HEK293 (cell line): Measurements from ENCODE around the gene TTC31.

Experiments used
- GFI1B ChIP-seq: fragments of 450-650 bp; formaldehyde crosslinking; IDR thresholded peaks from 2 replicates; pipeline ENCODE4 v1.5.1; 2016; ENCODE audit warnings: missing biosample characterization, missing genetic modification characterization
- SCRT1 ChIP-seq: fragments of 450-650 bp; formaldehyde crosslinking; IDR thresholded peaks from 2 replicates; pipeline ENCODE4 v1.5.1; 2016; ENCODE audit warnings: missing biosample characterization, missing genetic modification characterization, borderline replicate concordance
- WT1 ChIP-seq: fragments of 450-650 bp; formaldehyde crosslinking; IDR thresholded peaks from 2 replicates; pipeline ENCODE4 v1.5.1; 2016; ENCODE audit warnings: missing biosample characterization, missing genetic modification characterization
- ZEB2 ChIP-seq: fragments of 450-650 bp; formaldehyde crosslinking; IDR thresholded peaks from 2 replicates; pipeline ENCODE4 v1.5.1; 2016; ENCODE audit warnings: missing biosample characterization, missing genetic modification characterization
- ZNF121 ChIP-seq: fragments of 450-650 bp; formaldehyde crosslinking; IDR thresholded peaks from 2 replicates; pipeline ENCODE4 v1.5.1; 2016; ENCODE audit warnings: missing biosample characterization, missing genetic modification characterization
- ZNF155 ChIP-seq: fragments of 450-650 bp; formaldehyde crosslinking; IDR thresholded peaks from 2 replicates; pipeline ENCODE4 v1.5.1; 2016; ENCODE audit warnings: missing biosample characterization, missing genetic modification characterization
- ZNF2 ChIP-seq: fragments of 450-650 bp; formaldehyde crosslinking; IDR thresholded peaks from 2 replicates; pipeline ENCODE4 v1.5.1; 2016; ENCODE audit warnings: missing biosample characterization, missing genetic modification characterization
- ZNF202 ChIP-seq: fragments of 450-650 bp; formaldehyde crosslinking; IDR thresholded peaks from 2 replicates; pipeline ENCODE4 v1.5.1; 2016; ENCODE audit warnings: missing biosample characterization, missing genetic modification characterization, borderline replicate concordance
- ZNF23 ChIP-seq: fragments of 450-650 bp; formaldehyde crosslinking; IDR thresholded peaks from 2 replicates; pipeline ENCODE4 v1.5.1; 2016; ENCODE audit warnings: missing biosample characterization, missing genetic modification characterization, borderline replicate concordance
- ZNF350 ChIP-seq: fragments of 450-650 bp; formaldehyde crosslinking; IDR thresholded peaks from 2 replicates; pipeline ENCODE4 v1.5.0; 2017; ENCODE audit warnings: missing biosample characterization, mild to moderate bottlenecking, missing genetic modification characterization
- ZNF366 ChIP-seq: fragments of 450-650 bp; formaldehyde crosslinking; conservative IDR thresholded peaks from 2 replicates; pipeline ENCODE4 v1.5.1; 2016; ENCODE audit warnings: missing biosample characterization, missing genetic modification characterization
- ZNF423 ChIP-seq: fragments of 450-650 bp; formaldehyde crosslinking; IDR thresholded peaks from 2 replicates; pipeline ENCODE4 v1.5.1; 2016; ENCODE audit warnings: missing biosample characterization, missing genetic modification characterization
- ZNF426 ChIP-seq: fragments of 450-650 bp; formaldehyde crosslinking; IDR thresholded peaks from 2 replicates; pipeline ENCODE4 v1.5.1; 2017; ENCODE audit warnings: missing biosample characterization, missing genetic modification characterization, mild to moderate bottlenecking, inconsistent platforms, moderate library complexity
- ZNF48 ChIP-seq: fragments of 450-650 bp; formaldehyde crosslinking; IDR thresholded peaks from 2 replicates; pipeline ENCODE4 v1.5.1; 2016; ENCODE audit warnings: missing biosample characterization, missing genetic modification characterization
- ZNF510 ChIP-seq: fragments of 450-650 bp; formaldehyde crosslinking; IDR thresholded peaks from 2 replicates; pipeline ENCODE4 v1.5.1; 2018; ENCODE audit warnings: mild to moderate bottlenecking, missing genetic modification characterization, missing biosample characterization; ENCODE audit not compliant: insufficient replicate concordance
- ZNF530 ChIP-seq: fragments of 450-650 bp; formaldehyde crosslinking; IDR thresholded peaks from 2 replicates; pipeline ENCODE4 v1.5.1; 2016; ENCODE audit warnings: low read depth, missing biosample characterization, missing genetic modification characterization
- ZNF561 ChIP-seq: fragments of 450-650 bp; IDR thresholded peaks from 2 replicates; pipeline ENCODE4 v1.5.1; 2018; ENCODE audit warnings: missing biosample characterization, missing genetic modification characterization, borderline replicate concordance
- ZNF571 ChIP-seq: fragments of 450-650 bp; formaldehyde crosslinking; IDR thresholded peaks from 2 replicates; pipeline ENCODE4 v1.5.0; 2017; ENCODE audit warnings: missing biosample characterization, missing genetic modification characterization
- ZNF626 ChIP-seq: fragments of 450-650 bp; sonication (Bioruptor Pico); formaldehyde crosslinking; IDR thresholded peaks from 2 replicates; pipeline ENCODE4 v1.5.1; 2018; ENCODE audit warnings: missing biosample characterization, missing genetic modification characterization, inconsistent platforms
- ZNF654 ChIP-seq: fragments of 450-650 bp; formaldehyde crosslinking; IDR thresholded peaks from 2 replicates; pipeline ENCODE4 v1.5.1; 2016; ENCODE audit warnings: low read depth, missing biosample characterization, missing genetic modification characterization
- ZNF658 ChIP-seq: fragments of 450-650 bp; formaldehyde crosslinking; IDR thresholded peaks from 2 replicates; pipeline ENCODE4; 2016; ENCODE audit warnings: missing biosample characterization, missing genetic modification characterization
- ZNF776 ChIP-seq: fragments of 450-650 bp; formaldehyde crosslinking; IDR thresholded peaks from 2 replicates; pipeline ENCODE4 v1.5.0; 2017; ENCODE audit warnings: missing biosample characterization, missing genetic modification characterization, borderline replicate concordance
- ZNF792 ChIP-seq: fragments of 450-650 bp; formaldehyde crosslinking; IDR thresholded peaks from 2 replicates; pipeline ENCODE4 v1.5.1; 2016; ENCODE audit warnings: missing biosample characterization, missing genetic modification characterization
- ZSCAN23 ChIP-seq: fragments of 450-650 bp; formaldehyde crosslinking; IDR thresholded peaks from 2 replicates; pipeline ENCODE4 v1.5.1; 2016; ENCODE audit warnings: missing biosample characterization, missing genetic modification characterization
- TF ChIP-seq, protein P1 (sequence below): fragments of 450-650 bp; formaldehyde crosslinking; IDR thresholded peaks from 2 replicates; pipeline ENCODE4 v1.5.1; 2017; ENCODE audit warnings: missing biosample characterization, missing genetic modification characterization
- TF ChIP-seq, protein P2 (sequence below): fragments of 450-650 bp; formaldehyde crosslinking; IDR thresholded peaks from 2 replicates; pipeline ENCODE4 v1.5.1; 2016; ENCODE audit warnings: missing biosample characterization, missing genetic modification characterization
- TF ChIP-seq, protein P3 (sequence below): fragments of 450-650 bp; formaldehyde crosslinking; IDR thresholded peaks from 2 replicates; pipeline ENCODE4 v1.5.1; 2016; ENCODE audit warnings: missing biosample characterization, missing genetic modification characterization
- TF ChIP-seq, protein P4 (sequence below): fragments of 450-650 bp; formaldehyde crosslinking; IDR thresholded peaks from 2 replicates; pipeline ENCODE4 v1.5.1; 2016; ENCODE audit warnings: missing biosample characterization, missing genetic modification characterization
- TF ChIP-seq, protein P5 (sequence below): fragments of 450-650 bp; formaldehyde crosslinking; IDR thresholded peaks from 2 replicates; pipeline ENCODE4 v1.5.1; 2016; ENCODE audit warnings: missing biosample characterization, missing genetic modification characterization
- TF ChIP-seq, protein P6 (sequence below): fragments of 450-650 bp; formaldehyde crosslinking; IDR thresholded peaks from 2 replicates; pipeline ENCODE4 v1.5.1; 2016; ENCODE audit warnings: missing biosample characterization, missing genetic modification characterization

TTC31 gene

DNA sequence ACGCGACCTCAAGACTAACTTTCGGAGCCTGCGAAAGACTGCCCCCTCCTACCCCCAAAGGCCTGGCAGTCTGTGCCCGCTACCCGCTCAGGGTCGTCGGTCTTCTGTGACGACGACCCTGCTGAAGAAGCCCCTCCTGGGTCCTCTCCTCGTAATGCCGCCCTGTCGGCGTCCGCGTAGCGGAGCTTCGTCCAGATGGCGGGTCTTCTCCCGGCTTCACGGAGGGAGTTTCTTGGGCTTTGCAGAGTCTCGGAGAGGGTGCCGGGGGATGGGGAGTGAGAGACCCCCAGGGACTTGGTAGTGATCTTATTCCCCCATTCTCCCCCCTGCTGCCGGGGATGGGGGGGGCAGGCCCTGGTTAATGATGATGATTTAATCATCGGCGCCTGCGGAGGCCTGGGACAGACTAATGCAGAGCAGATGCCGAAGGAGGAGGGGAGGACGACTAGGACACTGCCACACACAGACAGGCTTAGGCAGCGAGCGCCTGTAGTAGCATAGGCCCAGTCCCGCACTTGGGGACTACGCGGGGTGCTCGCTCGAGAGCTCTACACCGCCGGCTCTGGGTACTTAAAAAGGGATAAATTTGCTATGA is 25.1 kb downstream of the TTC31 start (continued):
- TF ChIP-seq ZNF23 (tag by site-specific recombination) (no peak), ZNF792 (no peak), ZNF366 (tag by site-specific recombination) (no peak), ZNF155 (no peak), ZNF658 (tag by site-specific recombination) (no peak), WT1 (tag by site-specific recombination) (0 out of 2 replicates have a peak, but pooled peaks have one; percentile 31), ZNF350 (tag by site-specific recombination) (no peak), ZNF48 (tag by site-specific recombination) (no peak), ZNF121 (no peak), ZNF426 (tag by site-specific recombination) (no peak), ZNF510 (tag by site-specific recombination) (no peak), ZNF530 (tag by site-specific recombination) (no peak), ZNF626 (tag by site-specific recombination) (no peak), ZNF2 (no peak), ZNF571 (tag by site-specific recombination) (no peak), ZNF776 (tag by site-specific recombination) (no peak), ZEB2 (tag by site-specific recombination) (peak; percentile 44; the same call in 1 of the 2 replicates), SCRT1 (tag by site-specific recombination) (no peak), ZNF561 (tag by site-specific recombination) (no peak), ZNF202 (tag by site-specific recombination) (no peak), ZSCAN23 (tag by site-specific recombination) (no peak), GFI1B (tag by site-specific recombination) (no peak), ZNF654 (tag by site-specific recombination) (no peak), ZNF423 (tag by site-specific recombination) (no peak)
- TF ChIP-seq, protein P1, sequence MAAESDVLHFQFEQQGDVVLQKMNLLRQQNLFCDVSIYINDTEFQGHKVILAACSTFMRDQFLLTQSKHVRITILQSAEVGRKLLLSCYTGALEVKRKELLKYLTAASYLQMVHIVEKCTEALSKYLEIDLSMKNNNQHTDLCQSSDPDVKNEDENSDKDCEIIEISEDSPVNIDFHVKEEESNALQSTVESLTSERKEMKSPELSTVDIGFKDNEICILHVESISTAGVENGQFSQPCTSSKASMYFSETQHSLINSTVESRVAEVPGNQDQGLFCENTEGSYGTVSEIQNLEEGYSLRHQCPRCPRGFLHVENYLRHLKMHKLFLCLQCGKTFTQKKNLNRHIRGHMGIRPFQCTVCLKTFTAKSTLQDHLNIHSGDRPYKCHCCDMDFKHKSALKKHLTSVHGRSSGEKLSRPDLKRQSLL = no peak
- TF ChIP-seq, protein P2, sequence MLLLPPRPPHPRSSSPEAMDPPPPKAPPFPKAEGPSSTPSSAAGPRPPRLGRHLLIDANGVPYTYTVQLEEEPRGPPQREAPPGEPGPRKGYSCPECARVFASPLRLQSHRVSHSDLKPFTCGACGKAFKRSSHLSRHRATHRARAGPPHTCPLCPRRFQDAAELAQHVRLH (tag by site-specific recombination) = 0 out of 2 replicates have a peak, but pooled peaks have one; percentile 9
- TF ChIP-seq, protein P3, sequence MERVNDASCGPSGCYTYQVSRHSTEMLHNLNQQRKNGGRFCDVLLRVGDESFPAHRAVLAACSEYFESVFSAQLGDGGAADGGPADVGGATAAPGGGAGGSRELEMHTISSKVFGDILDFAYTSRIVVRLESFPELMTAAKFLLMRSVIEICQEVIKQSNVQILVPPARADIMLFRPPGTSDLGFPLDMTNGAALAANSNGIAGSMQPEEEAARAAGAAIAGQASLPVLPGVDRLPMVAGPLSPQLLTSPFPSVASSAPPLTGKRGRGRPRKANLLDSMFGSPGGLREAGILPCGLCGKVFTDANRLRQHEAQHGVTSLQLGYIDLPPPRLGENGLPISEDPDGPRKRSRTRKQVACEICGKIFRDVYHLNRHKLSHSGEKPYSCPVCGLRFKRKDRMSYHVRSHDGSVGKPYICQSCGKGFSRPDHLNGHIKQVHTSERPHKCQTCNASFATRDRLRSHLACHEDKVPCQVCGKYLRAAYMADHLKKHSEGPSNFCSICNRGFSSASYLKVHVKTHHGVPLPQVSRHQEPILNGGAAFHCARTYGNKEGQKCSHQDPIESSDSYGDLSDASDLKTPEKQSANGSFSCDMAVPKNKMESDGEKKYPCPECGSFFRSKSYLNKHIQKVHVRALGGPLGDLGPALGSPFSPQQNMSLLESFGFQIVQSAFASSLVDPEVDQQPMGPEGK = peak; percentile 78
- TF ChIP-seq, protein P4, sequence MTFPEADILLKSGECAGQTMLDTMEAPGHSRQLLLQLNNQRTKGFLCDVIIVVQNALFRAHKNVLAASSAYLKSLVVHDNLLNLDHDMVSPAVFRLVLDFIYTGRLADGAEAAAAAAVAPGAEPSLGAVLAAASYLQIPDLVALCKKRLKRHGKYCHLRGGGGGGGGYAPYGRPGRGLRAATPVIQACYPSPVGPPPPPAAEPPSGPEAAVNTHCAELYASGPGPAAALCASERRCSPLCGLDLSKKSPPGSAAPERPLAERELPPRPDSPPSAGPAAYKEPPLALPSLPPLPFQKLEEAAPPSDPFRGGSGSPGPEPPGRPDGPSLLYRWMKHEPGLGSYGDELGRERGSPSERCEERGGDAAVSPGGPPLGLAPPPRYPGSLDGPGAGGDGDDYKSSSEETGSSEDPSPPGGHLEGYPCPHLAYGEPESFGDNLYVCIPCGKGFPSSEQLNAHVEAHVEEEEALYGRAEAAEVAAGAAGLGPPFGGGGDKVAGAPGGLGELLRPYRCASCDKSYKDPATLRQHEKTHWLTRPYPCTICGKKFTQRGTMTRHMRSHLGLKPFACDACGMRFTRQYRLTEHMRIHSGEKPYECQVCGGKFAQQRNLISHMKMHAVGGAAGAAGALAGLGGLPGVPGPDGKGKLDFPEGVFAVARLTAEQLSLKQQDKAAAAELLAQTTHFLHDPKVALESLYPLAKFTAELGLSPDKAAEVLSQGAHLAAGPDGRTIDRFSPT (tag by site-specific recombination) = peak; percentile 40
- TF ChIP-seq, protein P5, sequence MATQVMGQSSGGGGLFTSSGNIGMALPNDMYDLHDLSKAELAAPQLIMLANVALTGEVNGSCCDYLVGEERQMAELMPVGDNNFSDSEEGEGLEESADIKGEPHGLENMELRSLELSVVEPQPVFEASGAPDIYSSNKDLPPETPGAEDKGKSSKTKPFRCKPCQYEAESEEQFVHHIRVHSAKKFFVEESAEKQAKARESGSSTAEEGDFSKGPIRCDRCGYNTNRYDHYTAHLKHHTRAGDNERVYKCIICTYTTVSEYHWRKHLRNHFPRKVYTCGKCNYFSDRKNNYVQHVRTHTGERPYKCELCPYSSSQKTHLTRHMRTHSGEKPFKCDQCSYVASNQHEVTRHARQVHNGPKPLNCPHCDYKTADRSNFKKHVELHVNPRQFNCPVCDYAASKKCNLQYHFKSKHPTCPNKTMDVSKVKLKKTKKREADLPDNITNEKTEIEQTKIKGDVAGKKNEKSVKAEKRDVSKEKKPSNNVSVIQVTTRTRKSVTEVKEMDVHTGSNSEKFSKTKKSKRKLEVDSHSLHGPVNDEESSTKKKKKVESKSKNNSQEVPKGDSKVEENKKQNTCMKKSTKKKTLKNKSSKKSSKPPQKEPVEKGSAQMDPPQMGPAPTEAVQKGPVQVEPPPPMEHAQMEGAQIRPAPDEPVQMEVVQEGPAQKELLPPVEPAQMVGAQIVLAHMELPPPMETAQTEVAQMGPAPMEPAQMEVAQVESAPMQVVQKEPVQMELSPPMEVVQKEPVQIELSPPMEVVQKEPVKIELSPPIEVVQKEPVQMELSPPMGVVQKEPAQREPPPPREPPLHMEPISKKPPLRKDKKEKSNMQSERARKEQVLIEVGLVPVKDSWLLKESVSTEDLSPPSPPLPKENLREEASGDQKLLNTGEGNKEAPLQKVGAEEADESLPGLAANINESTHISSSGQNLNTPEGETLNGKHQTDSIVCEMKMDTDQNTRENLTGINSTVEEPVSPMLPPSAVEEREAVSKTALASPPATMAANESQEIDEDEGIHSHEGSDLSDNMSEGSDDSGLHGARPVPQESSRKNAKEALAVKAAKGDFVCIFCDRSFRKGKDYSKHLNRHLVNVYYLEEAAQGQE (tag by site-specific recombination) = no peak
- TF ChIP-seq, protein P6, sequence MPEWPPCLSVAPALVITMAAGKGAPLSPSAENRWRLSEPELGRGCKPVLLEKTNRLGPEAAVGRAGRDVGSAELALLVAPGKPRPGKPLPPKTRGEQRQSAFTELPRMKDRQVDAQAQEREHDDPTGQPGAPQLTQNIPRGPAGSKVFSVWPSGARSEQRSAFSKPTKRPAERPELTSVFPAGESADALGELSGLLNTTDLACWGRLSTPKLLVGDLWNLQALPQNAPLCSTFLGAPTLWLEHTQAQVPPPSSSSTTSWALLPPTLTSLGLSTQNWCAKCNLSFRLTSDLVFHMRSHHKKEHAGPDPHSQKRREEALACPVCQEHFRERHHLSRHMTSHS (tag by site-specific recombination) = no peak
